CD14-positive monocyte (primary cell): Measurements from ENCODE around the gene MCF2L2. TPM values are rescaled to one million over a fixed set of nuclear protein-coding genes. Genes with fewer than 3 reads are reported as not detected.

Experiments used
- DNase-seq, 3 donors: peaks; one replicate each; pipeline ENCODE4 v3.0.0-alpha.2; 2011 to 2022
- H2AFZ ChIP-seq: 2 replicates; pipeline ENCODE4 v1.6.0; 2012; ENCODE audit warnings: mild to moderate bottlenecking, low read depth, low read length, inconsistent platforms; ENCODE audit not compliant: insufficient read depth, poor library complexity, severe bottlenecking
- H3K27ac ChIP-seq, 2 donors: 1 replicate in 1 of 2; 2 replicates in 1 of 2; pipeline ENCODE4 v1.5.1; 2012 to 2013; ENCODE audit warnings: low read length in 2 of 2, control low read depth in 1 of 2, inconsistent platforms in 1 of 2, low read depth in 1 of 2, mild to moderate bottlenecking in 1 of 2
- H3K27me3 ChIP-seq, 2 donors: one replicate each; pipeline versions ENCODE4 v1.6.0 to v1.6.1; 2011 to 2013; ENCODE audit warnings: low read length in 2 of 2; ENCODE audit not compliant: control insufficient read depth in 2 of 2, insufficient read depth in 2 of 2
- H3K36me3 ChIP-seq, 2 donors: replicated peaks in 1 of 2; 1 replicate in 1 of 2; 2 replicates in 1 of 2; pipeline versions ENCODE4 v1.5.1 to v1.6.1; 2012 to 2013; ENCODE audit warnings: low read length in 2 of 2, control low read depth in 1 of 2, inconsistent platforms in 1 of 2, mild to moderate bottlenecking in 1 of 2; ENCODE audit not compliant: insufficient read depth in 2 of 2, control insufficient read depth in 1 of 2
- H3K4me1 ChIP-seq, 2 donors: 1 replicate in 1 of 2; 2 replicates in 1 of 2; pipeline versions ENCODE4 v1.5.1 to v1.6.1; 2012 to 2013; ENCODE audit warnings: low read length in 2 of 2, control low read depth in 1 of 2, inconsistent platforms in 1 of 2, mild to moderate bottlenecking in 1 of 2, moderate library complexity in 1 of 2; ENCODE audit not compliant: insufficient read depth in 2 of 2, control insufficient read depth in 1 of 2
- H3K4me2 ChIP-seq: replicated peaks from 2 replicates; pipeline ENCODE3; 2012; ENCODE audit warnings: low read length, moderate library complexity, mild to moderate bottlenecking; ENCODE audit not compliant: poor library complexity, severe bottlenecking; ENCODE audit errors: extremely low read depth
- H3K4me3 ChIP-seq, 3 experiments: fragments of 200-600 bp in 1 of 3; sonication (generic) in 1 of 3; replicated peaks in 1 of 3; 1 replicate in 2 of 3; 2 replicates in 1 of 3; pipeline ENCODE4 v1.5.1; 2011 to 2013; ENCODE audit warnings: low read length in 3 of 3, mild to moderate bottlenecking in 3 of 3, control low read depth in 2 of 3, low read depth in 2 of 3, inconsistent platforms in 1 of 3, moderate library complexity in 1 of 3
- H3K79me2 ChIP-seq: 2 replicates; pipeline ENCODE4 v1.6.0; 2012; ENCODE audit warnings: mild to moderate bottlenecking, control low read depth, inconsistent platforms, low read length, moderate library complexity; ENCODE audit not compliant: insufficient read depth
- H3K9ac ChIP-seq: 2 replicates; pipeline ENCODE4 v1.6.0; 2017; ENCODE audit warnings: low read length, mild to moderate bottlenecking; ENCODE audit not compliant: insufficient read depth, poor library complexity, severe bottlenecking
- H3K9me3 ChIP-seq, 2 donors: replicated peaks in 1 of 2; 1 replicate in 1 of 2; 2 replicates in 1 of 2; pipeline versions ENCODE4 v1.5.1 to v1.6.1; 2012 to 2013; ENCODE audit warnings: low read length in 2 of 2, control low read depth in 1 of 2; ENCODE audit not compliant: control insufficient read depth in 1 of 2, insufficient read depth in 1 of 2
- H4K20me1 ChIP-seq: 2 replicates; pipeline ENCODE4 v1.6.0; 2012; ENCODE audit warnings: mild to moderate bottlenecking, low read length, control low read depth, moderate library complexity; ENCODE audit not compliant: insufficient read depth
- H3K27ac Mint-ChIP-seq, 7 donors: one replicate each; pipeline ENCODE4 v1.8.0; 2020; ENCODE audit warnings: mild to moderate bottlenecking in 7 of 7, mixed read lengths in 7 of 7, moderate library complexity in 6 of 7, inconsistent platforms in 2 of 7
- H3K27me3 Mint-ChIP-seq, 3 donors: one replicate each; pipeline ENCODE4 v1.8.0; 2021 to 2022; ENCODE audit warnings: low read depth in 3 of 3, mild to moderate bottlenecking in 3 of 3, mixed read lengths in 3 of 3, moderate library complexity in 3 of 3, inconsistent platforms in 1 of 3
- H3K36me3 Mint-ChIP-seq, 2 donors: one replicate each; pipeline ENCODE4 v1.8.0; 2020; ENCODE audit warnings: mixed read lengths in 2 of 2, inconsistent platforms in 1 of 2, mild to moderate bottlenecking in 1 of 2
- H3K4me1 Mint-ChIP-seq: one replicate; pipeline ENCODE4 v1.8.0; 2020; ENCODE audit warnings: mild to moderate bottlenecking, mixed read lengths
- H3K4me3 Mint-ChIP-seq, 2 donors: one replicate each; pipeline ENCODE4 v1.8.0; 2020; ENCODE audit warnings: mild to moderate bottlenecking in 2 of 2, mixed read lengths in 2 of 2, moderate library complexity in 1 of 2
- H3K9me3 Mint-ChIP-seq, 7 donors: one replicate each; pipeline ENCODE4 v1.8.0; 2020 to 2022; ENCODE audit warnings: mixed read lengths in 7 of 7, mild to moderate bottlenecking in 6 of 7, moderate library complexity in 6 of 7, inconsistent platforms in 2 of 7
- CTCF ChIP-seq: fragments of 200-600 bp; IDR thresholded peaks from one replicate; pipeline ENCODE4 v1.8.0; 2022; ENCODE audit warnings: antibody characterized with exemption, mild to moderate bottlenecking
- WGBS: methylation state at CpG from one replicate; pipeline ENCODE4 v1.1.5; 2013; ENCODE audit warnings: missing lambda C conversion rate; ENCODE audit not compliant: insufficient coverage; 5-methylcytosine and 5-hydroxymethylcytosine counted together
- intact Hi-C, 2 donors: fragments of 100-400 bp; cut with micrococcal nuclease; formaldehyde crosslinking; loops; one replicate each; pipeline versions ENCODE4 v1.15.0 to v1.15.1; 2023
- polyA plus RNA-seq, 3 donors: library from polyadenylated mRNA; depleted of rRNA in 1 of 3; unstranded in 2 of 3; stranded (reverse) in 1 of 3; fragments of 300-500 nt in 2 of 3; fragments of >200 nt in 1 of 3; fragmentation: Illumina TruSeq in 2 of 3; gene quantifications; 1 replicate in 2 of 3; 2 replicates in 1 of 3; pipeline ENCODE4 v1.2.3, GENCODE V29; 2012 to 2021

MCF2L2 gene
- polyA plus RNA-seq, 3 donors: 0.01 to 0.13 TPM; not detected in 1

- Mint-ChIP-seq H3K36me3 (no peaks in the 10 kb centered on the region), H3K4me3 (no peak overlapping the region), H3K27me3 (peaks cover 13 to 19% (median 15%) of the 10 kb centered on the region in 3 donors), H3K4me1 (peaks cover 24% of the 10 kb centered on the region), H3K27ac (peak overlapping the region in 1 of 7 donors; percentile 57), H3K9me3 (peaks cover 0 to 2% (median 0%) of the 10 kb centered on the region in 7 donors)
- Histone ChIP-seq H3K79me2 (no peaks in the 10 kb centered on the region), H3K4me3 (no peak overlapping the region), H3K9me3 (no peaks in the 10 kb centered on the region), H3K27me3 (peaks cover 0 to 9% of the 10 kb centered on the region in 2 donors), H4K20me1 (no peaks in the 10 kb centered on the region), H3K9ac (no peak overlapping the region), H3K4me1 (peaks cover 9 to 20% of the 10 kb centered on the region in 2 donors), H2AFZ (no peak overlapping the region), H3K4me2 (no peak overlapping the region), H3K27ac (no peak overlapping the region), H3K36me3 (no peaks in the 10 kb centered on the region)
- peak in 2 of 3 donors; percentile 21 to 26 for DNase-seq
- intact Hi-C loops: no loop called here
- TF ChIP-seq CTCF: no peak
- 40% methylated on average over 1 of the region's 1 CpG for WGBS
Measured at GRCh38 chr3:183435661-183436060, 7.2 kb upstream of the MCF2L2 start.

- no peak overlapping the region for H3K9ac ChIP-seq
- no peak overlapping the region for H2AFZ ChIP-seq
- H4K20me1 ChIP-seq: no peaks in the 10 kb centered on the region
- H3K79me2 ChIP-seq: no peaks in the 10 kb centered on the region
- H3K4me3 ChIP-seq: no peak overlapping the region
- no peak overlapping the region for H3K4me2 ChIP-seq
- no peak for DNase-seq
- H3K9me3 ChIP-seq: no peaks in the 10 kb centered on the region
- H3K4me1 ChIP-seq: peaks cover 4 to 13% of the 10 kb centered on the region in 2 donors
- H3K4me1 Mint-ChIP-seq: peaks cover 20% of the 10 kb centered on the region
- WGBS: no CpG with 5 or more reads among the region's 2 CpGs
- H3K4me3 Mint-ChIP-seq: no peak overlapping the region
- H3K36me3 Mint-ChIP-seq: no peaks in the 10 kb centered on the region
- H3K27me3 Mint-ChIP-seq: peaks cover 19 to 26% (median 21%) of the 10 kb centered on the region in 3 donors
- no peaks in the 10 kb centered on the region for H3K36me3 ChIP-seq
- no peak overlapping the region for H3K27ac Mint-ChIP-seq
- H3K27me3 ChIP-seq: peaks cover 0 to 16% of the 10 kb centered on the region in 2 donors
- no peak for TF ChIP-seq CTCF
- intact Hi-C loops: no loop called here
- no peaks in the 10 kb centered on the region for H3K9me3 Mint-ChIP-seq
- H3K27ac ChIP-seq: no peak overlapping the region
Measured at GRCh38 chr3:183434992-183435391, 6.6 kb upstream of the MCF2L2 start.
